ENCODE data around the gene ASCL4. TPM values are rescaled to one million over a fixed set of nuclear protein-coding genes. Genes with fewer than 3 reads are reported as not detected.
"Not testable (repeated sequence)": the region's sequence is repeated elsewhere in the genome, so short reads cannot be mapped to it uniquely, and the experiment has no call there.

The ASCL4 gene
- not detected for total RNA-seq
- polyA plus RNA-seq = under 1 TPM; 0.03 to 0.13 (median 0.05) TPM
- long read RNA-seq, donor 1 = 0 reads
- long read RNA-seq, donor 2 = 0 reads

GRCh38 chr12:107774349-107775029 is at the start of gene ASCL4:
ASCL4 (plus strand) TSS chr12:107774704; CDS start chr12:107775219, 515 bp downstream.
- TF ChIP-seq CTCF (IDR thresholded peaks at IDR 0.05 in 8 of 11, conservative IDR thresholded peaks at IDR 0.05 in 3 of 11) (no peak), POLR2AphosphoS5 (IDR thresholded peaks at IDR 0.05) (no peak), POLR2A (IDR thresholded peaks at IDR 0.05) (no peak)
- Histone ChIP-seq H3K9me3 (no peaks in the 10 kb centered on the region), H3K4me1 (peaks cover 7 to 35% (median 11%) of the 10 kb centered on the region in 6 donors), H3K27ac (no peak within 1 kb of the TSS), H3K27me3 (replicated peaks in 1 of 7) (peaks cover 0 to 65% (median 41%) of the 10 kb centered on the region in 7 donors), H3K4me3 (peak within 1 kb of the TSS in 7 of 8 donors; percentile 15 to 61 (median 30)), H3K36me3 (no peaks in the 10 kb centered on the region)
- intact Hi-C loops (cut with DNase I; ENCODE audit: low total_unique reads) = no loop called here
- WGBS, 5 donors = 30 to 57% (median 44%) methylated on average over 13 of the region's 13 CpGs
- DNase-seq = no peak

GRCh38 chr12:107727327-107727726 is 47.2 kb upstream of the ASCL4 start:
- H3K27me3 ChIP-seq (replicated peaks in 1 of 7); H3K27ac ChIP-seq; H3K9me3 ChIP-seq; DNase-seq; intact Hi-C loops (cut with DNase I; ENCODE audit: low total_unique reads); H3K4me3 ChIP-seq: not testable (repeated sequence)
- H3K36me3 ChIP-seq = peaks cover 0 to 12% (median 0%) of the 10 kb centered on the region in 6 donors
- peaks cover 0 to 15% (median 2%) of the 10 kb centered on the region in 6 donors for H3K4me1 ChIP-seq
- 28 to 44% (median 41%) methylated on average over 1 of the region's 1 CpG for WGBS, 5 donors

GRCh38 chr12:107727742-107728141 is 46.8 kb upstream of the ASCL4 start:
- H3K4me3 ChIP-seq; H3K27me3 ChIP-seq (replicated peaks in 1 of 7); H3K9me3 ChIP-seq; intact Hi-C loops (cut with DNase I; ENCODE audit: low total_unique reads); H3K27ac ChIP-seq; DNase-seq: not testable (repeated sequence)
- WGBS, 5 donors = no CpG with 5 or more reads among the region's 1 CpG
- H3K4me1 ChIP-seq = peaks cover 0 to 15% (median 2%) of the 10 kb centered on the region in 6 donors
- H3K36me3 ChIP-seq = peaks cover 0 to 12% (median 3%) of the 10 kb centered on the region in 6 donors

GRCh38 chr12:107730618-107731341 is 43.7 kb upstream of the ASCL4 start:
- H3K27me3 ChIP-seq (replicated peaks in 1 of 7) = no peaks in the 10 kb centered on the region
- peaks cover 0 to 4% (median 0%) of the 10 kb centered on the region in 8 donors for H3K9me3 ChIP-seq
- 85 to 100% (median 88%) methylated on average over 4 of the region's 4 CpGs for WGBS, 5 donors
- no peak overlapping the region for H3K4me3 ChIP-seq
- TF ChIP-seq POLR2AphosphoS5 (IDR thresholded peaks at IDR 0.05) (no peak), CTCF (IDR thresholded peaks at IDR 0.05 in 8 of 11, conservative IDR thresholded peaks at IDR 0.05 in 3 of 11) (no peak), POLR2A (IDR thresholded peaks at IDR 0.05) (no peak)
- no peak for DNase-seq
- H3K36me3 ChIP-seq = peaks cover 12 to 38% (median 32%) of the 10 kb centered on the region in 6 donors
- H3K4me1 ChIP-seq = peaks cover 0 to 15% (median 2%) of the 10 kb centered on the region in 6 donors
- H3K27ac ChIP-seq = peak overlapping the region in 6 of 8 donors; percentile 23 to 83 (median 64)
- intact Hi-C loops (cut with DNase I; ENCODE audit: low total_unique reads) = no loop called here

GRCh38 chr12:107731366-107731765 is 43.1 kb upstream of the ASCL4 start:
- intact Hi-C loops (cut with DNase I; ENCODE audit: low total_unique reads) = no loop called here

More at GRCh38 chr12:107731366-107731765, 43.1 kb upstream of the ASCL4 start:
- H3K27me3 ChIP-seq (replicated peaks in 1 of 7) = no peaks in the 10 kb centered on the region
- DNase-seq = no peak
- peak overlapping the region in 7 of 8 donors; percentile 9 to 83 (median 64) for H3K27ac ChIP-seq
- peaks cover 12 to 44% (median 36%) of the 10 kb centered on the region in 6 donors for H3K36me3 ChIP-seq
- peaks cover 0 to 18% (median 2%) of the 10 kb centered on the region in 6 donors for H3K4me1 ChIP-seq
- H3K9me3 ChIP-seq = peaks cover 0 to 4% (median 0%) of the 10 kb centered on the region in 8 donors
- WGBS, 5 donors = 71 to 81% (median 73%) methylated on average over 4 of the region's 4 CpGs
- TF ChIP-seq POLR2AphosphoS5 (IDR thresholded peaks at IDR 0.05) (peak in 1 of 3 donors; percentile 83), CTCF (IDR thresholded peaks at IDR 0.05 in 8 of 11, conservative IDR thresholded peaks at IDR 0.05 in 3 of 11) (no peak), POLR2A (IDR thresholded peaks at IDR 0.05) (no peak)
- H3K4me3 ChIP-seq = no peak overlapping the region

Measured in spleen (tissue), 13 donors.